Cardiac fibroblast (primary cell): ENCODE measurements around the gene ARPC1A.
"Not testable (repeated sequence)": the region's sequence is repeated elsewhere in the genome, so short reads cannot be mapped to it uniquely, and the experiment has no call there.

ENCODE experiments used
- DNase-seq, 2 donors: peaks; one replicate each; pipeline versions ENCODE4 v3.0.0 to v3.0.0-alpha.2; 2010; ENCODE audit warnings: low read depth in 2 of 2
- H3K4me3 ChIP-seq, 2 donors: replicated peaks in 1 of 2; 1 replicate in 1 of 2; 2 replicates in 1 of 2; pipeline ENCODE4 v1.5.1; 2011; ENCODE audit warnings: low read depth in 2 of 2, low read length in 2 of 2, mild to moderate bottlenecking in 2 of 2, moderate library complexity in 1 of 2
- TF ChIP-seq, protein P1 (sequence below): IDR thresholded peaks from one replicate; pipeline ENCODE4 v1.5.1; 2011; ENCODE audit warnings: low read depth, mild to moderate bottlenecking, low read length, inconsistent platforms

Gene ARPC1A

DNA sequence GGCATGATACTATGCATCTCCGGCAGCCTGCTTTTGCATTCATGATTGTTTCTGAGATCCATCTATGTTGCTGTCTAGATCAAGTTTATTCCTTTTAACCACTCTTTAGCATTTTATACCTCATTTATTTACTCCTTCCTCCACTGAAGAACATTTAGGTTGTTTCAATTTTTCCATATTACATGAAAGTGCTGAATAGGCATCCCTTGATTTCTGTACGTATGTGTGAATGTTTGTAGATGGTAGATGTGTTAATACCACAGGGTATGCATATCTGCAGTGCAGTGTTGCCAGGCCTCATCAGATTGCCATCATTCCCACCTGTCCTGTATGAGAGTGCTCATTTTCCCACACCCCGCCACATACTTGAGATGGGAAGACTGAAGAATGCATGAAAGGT lies 13.9 kb downstream of the ARPC1A start:
- no peak overlapping the region for H3K4me3 ChIP-seq
- TF ChIP-seq, protein P1, sequence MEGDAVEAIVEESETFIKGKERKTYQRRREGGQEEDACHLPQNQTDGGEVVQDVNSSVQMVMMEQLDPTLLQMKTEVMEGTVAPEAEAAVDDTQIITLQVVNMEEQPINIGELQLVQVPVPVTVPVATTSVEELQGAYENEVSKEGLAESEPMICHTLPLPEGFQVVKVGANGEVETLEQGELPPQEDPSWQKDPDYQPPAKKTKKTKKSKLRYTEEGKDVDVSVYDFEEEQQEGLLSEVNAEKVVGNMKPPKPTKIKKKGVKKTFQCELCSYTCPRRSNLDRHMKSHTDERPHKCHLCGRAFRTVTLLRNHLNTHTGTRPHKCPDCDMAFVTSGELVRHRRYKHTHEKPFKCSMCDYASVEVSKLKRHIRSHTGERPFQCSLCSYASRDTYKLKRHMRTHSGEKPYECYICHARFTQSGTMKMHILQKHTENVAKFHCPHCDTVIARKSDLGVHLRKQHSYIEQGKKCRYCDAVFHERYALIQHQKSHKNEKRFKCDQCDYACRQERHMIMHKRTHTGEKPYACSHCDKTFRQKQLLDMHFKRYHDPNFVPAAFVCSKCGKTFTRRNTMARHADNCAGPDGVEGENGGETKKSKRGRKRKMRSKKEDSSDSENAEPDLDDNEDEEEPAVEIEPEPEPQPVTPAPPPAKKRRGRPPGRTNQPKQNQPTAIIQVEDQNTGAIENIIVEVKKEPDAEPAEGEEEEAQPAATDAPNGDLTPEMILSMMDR = no peak
- no peak for DNase-seq

DNA sequence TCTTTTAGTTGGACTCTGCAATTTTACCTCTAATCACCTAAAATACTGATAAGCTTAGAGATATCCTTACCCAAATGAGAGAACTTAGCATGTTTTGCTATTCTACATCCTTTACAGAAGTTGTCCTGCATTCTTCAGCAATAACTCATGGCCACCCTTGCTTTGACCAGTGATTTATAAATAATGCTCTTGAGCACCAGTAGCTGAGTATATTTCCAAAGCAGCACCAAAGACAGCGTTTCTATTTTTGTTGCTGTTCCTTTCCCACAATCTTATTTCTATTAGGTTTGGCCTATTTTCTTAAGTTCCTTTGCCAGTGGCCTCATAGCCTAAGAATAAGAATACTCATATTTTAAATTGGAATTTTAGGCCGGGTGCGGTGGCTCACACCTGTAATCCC lies 15.0 kb downstream of the ARPC1A start:
- no peak for DNase-seq
- TF ChIP-seq, protein P1 = no peak
- no peak overlapping the region for H3K4me3 ChIP-seq

DNA sequence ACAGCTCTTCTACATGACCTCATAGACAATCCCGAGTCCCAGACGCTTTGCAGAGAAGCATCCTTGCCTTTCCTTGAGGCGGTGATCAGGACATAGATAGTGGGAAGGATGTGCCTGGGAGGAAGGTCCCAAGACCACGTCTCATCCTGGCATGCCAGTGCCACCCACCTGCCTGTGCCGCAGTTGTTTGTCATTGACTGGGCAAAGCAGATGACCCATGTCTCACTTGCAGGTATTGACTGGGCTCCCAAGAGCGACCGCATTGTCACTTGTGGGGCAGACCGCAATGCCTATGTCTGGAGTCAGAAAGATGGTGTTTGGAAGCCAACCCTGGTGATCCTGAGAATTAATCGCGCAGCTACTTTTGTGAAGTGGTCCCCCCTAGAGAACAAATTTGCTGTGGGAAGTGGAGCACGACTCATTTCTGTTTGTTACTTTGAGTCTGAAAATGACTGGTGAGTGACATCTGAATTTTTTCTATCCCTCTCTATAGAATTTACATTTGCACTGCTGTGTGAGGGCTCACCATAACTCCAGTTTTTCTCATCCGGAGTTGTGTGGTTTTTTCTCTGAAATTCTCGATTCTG lies 18.5 kb downstream of the ARPC1A start:
- H3K4me3 ChIP-seq = no peak overlapping the region
- TF ChIP-seq, protein P1 = no peak
- no peak for DNase-seq

DNA sequence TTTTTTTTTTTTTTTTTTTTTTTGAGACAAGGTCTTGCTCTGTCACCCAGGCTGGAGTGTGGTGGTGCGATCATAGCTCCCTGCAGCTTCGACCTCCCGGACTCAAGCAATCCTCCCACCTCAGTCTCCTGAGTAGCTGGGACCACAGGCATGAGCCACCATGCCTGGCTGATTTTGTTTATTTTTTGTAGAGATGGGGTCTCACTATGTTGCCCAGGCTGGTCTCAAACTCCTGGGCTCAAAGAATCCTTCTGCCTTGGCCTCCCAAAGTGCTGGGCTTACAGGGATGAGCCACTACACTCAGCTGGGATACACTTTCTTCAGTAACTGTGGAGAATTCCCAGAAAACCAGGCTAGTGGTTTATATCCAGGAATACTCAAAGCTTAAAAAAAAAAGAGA lies 24.9 kb downstream of the ARPC1A start:
- not testable (repeated sequence) for DNase-seq, H3K4me3 ChIP-seq

DNA sequence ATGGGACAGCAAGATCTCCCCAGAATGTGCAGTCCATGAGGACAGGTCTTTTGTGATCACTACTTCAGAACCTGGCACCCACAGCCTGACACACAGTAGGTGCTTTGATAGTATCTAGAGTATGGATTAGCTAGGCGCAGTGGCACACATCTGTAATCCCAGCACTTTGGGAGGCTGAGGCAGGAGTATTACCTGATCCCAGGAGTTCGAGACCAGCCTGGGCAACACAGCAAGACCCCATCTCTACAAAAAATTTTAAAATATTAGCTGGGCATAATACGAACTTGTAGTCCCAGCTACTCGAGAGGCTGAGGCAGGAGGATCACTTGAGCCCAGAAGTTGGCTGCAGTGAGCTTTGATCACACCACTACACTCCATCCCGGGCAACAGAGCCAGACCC lies 26.5 kb downstream of the ARPC1A start:
- no peak overlapping the region for H3K4me3 ChIP-seq
- TF ChIP-seq, protein P1 = no peak
- no peak for DNase-seq

DNA sequence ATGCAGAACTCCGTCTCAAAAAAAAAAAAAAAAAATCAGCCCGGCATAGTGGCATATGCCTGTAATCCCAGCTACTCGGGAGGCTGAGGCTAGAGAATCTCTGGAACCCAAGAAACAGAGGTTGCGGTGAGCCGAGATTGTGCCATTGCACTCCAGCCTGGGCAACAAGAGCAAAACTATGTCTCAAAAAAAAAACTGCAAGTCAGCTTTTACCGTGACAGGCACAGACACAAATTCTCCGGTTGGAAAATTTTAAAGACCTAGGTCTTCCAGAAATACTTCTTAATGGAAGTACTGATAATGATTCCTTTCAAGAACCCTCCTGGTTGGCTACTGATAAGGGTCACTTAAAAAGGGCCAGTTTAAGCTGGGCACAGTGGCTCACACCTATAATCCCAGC lies 29.4 kb downstream of the ARPC1A start:
- TF ChIP-seq, protein P1 = no peak
- no peak for DNase-seq

DNA sequence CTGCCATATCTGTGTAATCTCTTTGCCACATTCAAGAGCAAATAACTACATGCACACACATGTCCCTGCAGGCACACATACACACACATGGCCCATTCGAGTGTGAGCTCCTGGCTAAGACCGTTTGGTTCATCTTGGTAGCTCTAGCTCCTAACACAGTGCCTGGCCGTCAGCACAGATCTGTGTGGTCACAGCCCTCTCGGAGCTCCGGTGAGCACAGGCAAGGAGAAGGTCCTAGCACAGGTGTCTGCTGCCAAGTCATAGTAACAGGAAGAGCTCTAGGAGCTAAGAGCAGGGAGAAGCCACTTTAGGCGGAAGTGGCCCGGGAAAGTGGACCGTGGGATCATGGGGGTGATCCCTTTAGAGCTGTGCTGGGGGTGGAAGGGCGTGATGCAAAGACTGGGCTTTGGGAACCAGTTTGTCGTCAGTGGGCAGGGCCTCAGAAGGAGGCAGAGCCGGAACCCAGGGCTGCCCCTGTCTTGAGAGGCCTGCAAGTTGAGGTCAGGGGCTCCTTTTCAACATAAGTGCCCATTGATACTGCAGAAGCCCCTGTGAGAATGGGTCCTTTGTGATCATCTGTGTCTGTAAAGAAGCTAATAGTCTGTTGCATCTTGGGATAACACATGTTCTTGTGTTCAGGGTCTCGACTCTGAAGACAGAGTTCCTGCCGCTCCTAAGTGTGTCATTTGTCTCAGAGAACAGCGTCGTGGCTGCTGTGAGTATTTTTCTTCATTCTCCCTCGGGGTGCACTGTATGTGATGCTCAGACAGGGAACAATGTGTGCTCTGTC lies 32.2 kb downstream of the ARPC1A start:
- no peak overlapping the region for H3K4me3 ChIP-seq

More for the DNA sequence above, 29.4 kb downstream of the ARPC1A start:
- H3K4me3 ChIP-seq = no peak overlapping the region

DNA sequence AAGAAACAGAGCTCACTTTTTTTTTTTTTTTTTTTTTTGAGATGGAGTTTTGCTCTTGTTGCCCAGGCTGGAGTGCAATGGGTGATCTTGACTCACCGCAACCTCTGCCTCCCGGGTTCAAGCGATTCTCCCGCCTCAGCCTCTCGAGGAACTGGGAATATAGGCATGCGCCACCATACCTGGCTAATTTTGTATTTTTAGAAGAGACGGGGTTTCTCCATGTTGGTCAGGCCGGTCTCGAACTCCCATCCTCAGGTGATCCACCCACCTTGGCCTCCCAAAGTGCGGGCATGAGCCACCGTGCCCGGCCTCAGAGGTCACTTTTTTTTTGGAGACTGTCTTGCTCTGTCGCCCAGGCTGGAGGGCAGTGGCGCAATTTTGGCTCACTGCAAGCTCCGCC lies 32.8 kb downstream of the ARPC1A start:
- DNase-seq, H3K4me3 ChIP-seq: not testable (repeated sequence)

More for the DNA sequence above, 32.2 kb downstream of the ARPC1A start:
- no peak for DNase-seq
- TF ChIP-seq, protein P1 = no peak
